A673 (cell line): ENCODE measurements around the gene CD276. TPM values are rescaled to one million over a fixed set of nuclear protein-coding genes. Genes with fewer than 3 reads are reported as not detected.

Source experiments
- BruUV-seq: library from RNA; stranded (reverse); fragments of 400-500 nt; replicated peaks from 2 replicates; lab custom pipeline; 2021; lab: Mats Ljungman, UMichigan
- CTCF ChIA-PET: fragments of 300-600 bp; sonication (Branson Sonifier 250); formaldehyde crosslinking; loops from one replicate; lab custom pipeline; 2022; ENCODE audit warnings: antibody characterized with exemption; lab: Charles Lee
- POLR2A ChIA-PET: fragments of 300-600 bp; sonication (Branson Sonifier 250); formaldehyde crosslinking; loops from one replicate; lab custom pipeline; 2022; ENCODE audit warnings: antibody characterized with exemption; ENCODE audit not compliant: low non-redundant PET; lab: Charles Lee
- DNase-seq: peaks from one replicate; pipeline ENCODE4 v3.0.0-alpha.2; 2015; ENCODE audit warnings: low spot score
- H3K27ac ChIP-seq: fragments of 200-600 bp; sonication (generic); 2 replicates; pipeline ENCODE4 v1.5.1; 2016; ENCODE audit warnings: mixed run types, low read depth, mild to moderate bottlenecking, mixed read lengths, antibody characterized with exemption, low read length; ENCODE audit not compliant: poor library complexity, severe bottlenecking
- H3K27me3 ChIP-seq: fragments of 200-600 bp; sonication (generic); replicated peaks from 2 replicates; pipeline ENCODE4 v1.6.1; 2017; ENCODE audit warnings: mixed run types, low read depth, mild to moderate bottlenecking, mixed read lengths, antibody characterized with exemption, low read length; ENCODE audit not compliant: insufficient read depth, poor library complexity
- H3K36me3 ChIP-seq: fragments of 200-600 bp; sonication (generic); 2 replicates; pipeline ENCODE4 v1.6.1; 2016; ENCODE audit warnings: mixed run types, mild to moderate bottlenecking, mixed read lengths, antibody characterized with exemption, low read length; ENCODE audit not compliant: insufficient read depth, poor library complexity, severe bottlenecking
- H3K4me1 ChIP-seq: fragments of 200-600 bp; sonication (generic); 2 replicates; pipeline ENCODE4 v1.6.1; 2017; ENCODE audit warnings: mixed run types, mild to moderate bottlenecking, mixed read lengths, antibody characterized with exemption, low read length; ENCODE audit not compliant: insufficient read depth, poor library complexity, severe bottlenecking
- H3K4me3 ChIP-seq: fragments of 200-600 bp; sonication (generic); 2 replicates; pipeline ENCODE4 v1.5.1; 2016; ENCODE audit warnings: low read depth, mixed run types, mild to moderate bottlenecking, mixed read lengths, low read length; ENCODE audit not compliant: poor library complexity, severe bottlenecking
- H3K9me3 ChIP-seq: fragments of 200-600 bp; sonication (generic); 2 replicates; pipeline ENCODE4 v1.6.1; 2016; ENCODE audit warnings: mixed run types, low read depth, mild to moderate bottlenecking, mixed read lengths, antibody characterized with exemption, low read length; ENCODE audit not compliant: poor library complexity, severe bottlenecking
- EZH2 ChIP-seq: fragments of 200-600 bp; sonication (generic); IDR thresholded peaks from 2 replicates; pipeline ENCODE4 v1.6.1; 2017; ENCODE audit warnings: borderline replicate concordance, low read depth, mild to moderate bottlenecking, mixed read lengths, antibody characterized with exemption, low read length; ENCODE audit not compliant: poor library complexity, severe bottlenecking
- intact Hi-C: fragments of 100-400 bp; cut with micrococcal nuclease; formaldehyde crosslinking; loops from one replicate; pipeline ENCODE4 v1.10.0; 2022; ENCODE audit not compliant: unreplicated experiment
- total RNA-seq: library from RNA; stranded (reverse); gene quantifications from 2 replicates; pipeline ENCODE4 v1.2.3, GENCODE V29; 2021
- TF ChIP-seq, protein P1 (sequence below): fragments of 300-800, 200-600 bp; sonication (generic); conservative IDR thresholded peaks from 2 replicates; pipeline ENCODE4 v1.5.1; 2017; ENCODE audit warnings: low read depth, mild to moderate bottlenecking, antibody characterized with exemption, low read length, moderate library complexity, mixed read lengths

CD276 gene
- total RNA-seq, 1 experiment from 2014 or later: 71.4 TPM

DNA sequence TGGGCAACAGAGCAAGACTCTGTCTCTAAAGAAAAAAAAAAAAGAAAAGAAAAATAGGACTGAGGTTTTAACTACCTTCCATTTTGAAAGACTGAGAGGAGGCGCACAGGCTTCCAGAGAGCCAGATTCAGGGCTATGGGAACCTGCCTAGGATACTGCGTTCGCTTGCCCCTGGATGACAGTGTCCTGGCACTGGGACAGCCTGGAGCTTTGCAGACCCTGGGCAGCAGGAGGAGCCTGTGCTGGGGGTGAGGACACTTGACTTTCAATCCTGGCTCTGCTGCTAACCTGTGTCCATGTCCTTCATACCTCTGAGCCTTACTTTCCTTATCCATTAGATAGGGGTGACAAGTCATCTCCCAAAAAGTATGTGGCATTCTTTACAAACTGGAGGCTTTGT lies 31.2 kb downstream of the CD276 start:
- no peaks in the 10 kb centered on the region for H3K27me3 ChIP-seq
- TF ChIP-seq EZH2: no peak
- TF ChIP-seq, protein P1, sequence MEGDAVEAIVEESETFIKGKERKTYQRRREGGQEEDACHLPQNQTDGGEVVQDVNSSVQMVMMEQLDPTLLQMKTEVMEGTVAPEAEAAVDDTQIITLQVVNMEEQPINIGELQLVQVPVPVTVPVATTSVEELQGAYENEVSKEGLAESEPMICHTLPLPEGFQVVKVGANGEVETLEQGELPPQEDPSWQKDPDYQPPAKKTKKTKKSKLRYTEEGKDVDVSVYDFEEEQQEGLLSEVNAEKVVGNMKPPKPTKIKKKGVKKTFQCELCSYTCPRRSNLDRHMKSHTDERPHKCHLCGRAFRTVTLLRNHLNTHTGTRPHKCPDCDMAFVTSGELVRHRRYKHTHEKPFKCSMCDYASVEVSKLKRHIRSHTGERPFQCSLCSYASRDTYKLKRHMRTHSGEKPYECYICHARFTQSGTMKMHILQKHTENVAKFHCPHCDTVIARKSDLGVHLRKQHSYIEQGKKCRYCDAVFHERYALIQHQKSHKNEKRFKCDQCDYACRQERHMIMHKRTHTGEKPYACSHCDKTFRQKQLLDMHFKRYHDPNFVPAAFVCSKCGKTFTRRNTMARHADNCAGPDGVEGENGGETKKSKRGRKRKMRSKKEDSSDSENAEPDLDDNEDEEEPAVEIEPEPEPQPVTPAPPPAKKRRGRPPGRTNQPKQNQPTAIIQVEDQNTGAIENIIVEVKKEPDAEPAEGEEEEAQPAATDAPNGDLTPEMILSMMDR: no peak
- no peak for DNase-seq
- peaks cover 2% of the 10 kb centered on the region for H3K36me3 ChIP-seq
- no TSS peak for BruUV-seq
- CTCF ChIA-PET: no interaction called here
- H3K4me1 ChIP-seq: peaks cover 5% of the 10 kb centered on the region
- no peak overlapping the region for H3K27ac ChIP-seq
- no peak overlapping the region for H3K4me3 ChIP-seq
- POLR2A ChIA-PET: no interaction called here
- H3K9me3 ChIP-seq: no peaks in the 10 kb centered on the region
- intact Hi-C loops: no loop called here

DNA sequence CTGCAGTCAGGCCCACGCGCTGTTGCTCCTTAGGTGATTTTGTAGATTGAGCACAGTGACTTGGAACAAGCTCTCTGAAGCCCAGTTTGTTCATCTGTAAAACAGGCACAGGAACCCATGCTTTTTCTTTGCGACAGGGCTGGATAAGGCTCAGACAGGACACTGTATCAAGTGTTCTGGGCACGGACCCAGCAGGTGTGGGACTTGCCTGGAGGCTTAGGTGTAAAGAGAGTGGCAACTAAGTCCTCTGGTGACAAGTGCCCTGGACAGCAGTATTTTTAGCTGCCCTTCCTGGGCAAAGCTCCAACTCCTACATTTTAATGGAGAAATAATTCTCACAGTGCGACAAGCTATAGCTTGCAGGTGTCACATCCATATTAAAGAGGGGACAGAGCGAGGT lies 32.2 kb downstream of the CD276 start:
- BruUV-seq: no TSS peak
- Histone ChIP-seq H3K9me3 (no peaks in the 10 kb centered on the region), H3K4me1 (peaks cover 5% of the 10 kb centered on the region), H3K27ac (no peak overlapping the region), H3K4me3 (no peak overlapping the region), H3K36me3 (peaks cover 2% of the 10 kb centered on the region), H3K27me3 (no peaks in the 10 kb centered on the region)
- no peak for DNase-seq
- intact Hi-C loops: no loop called here
- TF ChIP-seq, protein P1: no peak
- no peak for TF ChIP-seq EZH2
- ChIA-PET POLR2A (no interaction called here), CTCF (no interaction called here)

DNA sequence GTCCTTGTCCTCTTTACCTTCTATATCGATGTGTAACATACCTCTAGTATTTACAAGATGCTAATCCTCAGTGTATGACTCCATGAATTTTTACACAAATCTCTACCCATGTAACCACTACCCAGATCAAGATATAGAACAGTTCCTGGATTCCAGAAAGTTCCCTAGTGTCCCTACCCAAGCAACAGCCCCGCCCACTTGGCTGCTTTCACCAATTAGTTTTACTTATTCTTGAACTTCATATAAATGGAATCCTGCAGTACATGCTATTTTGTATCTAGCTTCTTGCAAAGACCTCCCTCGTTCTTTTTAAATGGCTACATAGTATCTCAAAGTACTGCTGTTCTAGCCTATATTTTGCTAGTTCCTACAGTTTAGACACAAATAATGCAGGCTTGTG lies 33.0 kb downstream of the CD276 start:
- no TSS peak for BruUV-seq

More for the DNA sequence above, 33.0 kb downstream of the CD276 start:
- no peaks in the 10 kb centered on the region for H3K27me3 ChIP-seq
- peaks cover 5% of the 10 kb centered on the region for H3K4me1 ChIP-seq
- no peaks in the 10 kb centered on the region for H3K9me3 ChIP-seq
- intact Hi-C loops: no loop called here
- H3K36me3 ChIP-seq: peaks cover 2% of the 10 kb centered on the region
- POLR2A ChIA-PET: interaction anchor here (0.6 kb wide), 1 partner anchor 109 kb away, joined by 12 read pairs; no protein-coding TSS in a partner anchor
- no peak overlapping the region for H3K4me3 ChIP-seq
- CTCF ChIA-PET: interaction anchor here (1.0 kb wide), 1 partner anchor 13 kb away, joined by 9 read pairs; no protein-coding TSS in a partner anchor
- no peak overlapping the region for H3K27ac ChIP-seq
- TF ChIP-seq EZH2: no peak
- TF ChIP-seq, protein P1: no peak
- DNase-seq: no peak
